Bronchial epithelial cell (primary cell): ENCODE measurements around the gene TXN2. TPM values are rescaled to one million over a fixed set of nuclear protein-coding genes. Genes with fewer than 3 reads are reported as not detected.
"Not testable (repeated sequence)": the region's sequence is repeated elsewhere in the genome, so short reads cannot be mapped to it uniquely, and the experiment has no call there.

ENCODE experiments used
- DNase-seq: peaks from one replicate; pipeline ENCODE4 v3.0.0-alpha.2; 2010; ENCODE audit warnings: low read depth
- FAIRE-seq: peaks from 2 replicates; lab custom pipeline; 2011; peaks lifted over from hg19 to GRCh38; lab: Jason Lieb, UNC
- H3K27me3 ChIP-seq: 2 replicates; pipeline ENCODE4 v1.5.1; 2011; ENCODE audit warnings: low read length; ENCODE audit not compliant: control insufficient read depth, insufficient read depth
- H3K36me3 ChIP-seq: 2 replicates; pipeline ENCODE4 v1.5.1; 2011; ENCODE audit warnings: low read length; ENCODE audit not compliant: control insufficient read depth, insufficient read depth
- H3K4me3 ChIP-seq: 2 replicates; pipeline ENCODE4 v1.5.1; 2011; ENCODE audit warnings: mild to moderate bottlenecking, low read depth, low read length, control low read depth
- CTCF ChIP-seq: IDR thresholded peaks from 2 replicates; pipeline ENCODE4 v1.5.1; 2011; ENCODE audit warnings: mild to moderate bottlenecking, moderate library complexity, low read length, control low read depth, inconsistent platforms; ENCODE audit not compliant: insufficient read depth, severe bottlenecking
- total RNA-seq: library from RNA; depleted of rRNA; stranded (reverse); fragments of >200 nt; gene quantifications from 2 replicates; pipeline ENCODE4 v1.2.1, GENCODE V29; 2014

The TXN2 gene
- total RNA-seq = 17.9 and 18.1 TPM in 2 replicates

DNA sequence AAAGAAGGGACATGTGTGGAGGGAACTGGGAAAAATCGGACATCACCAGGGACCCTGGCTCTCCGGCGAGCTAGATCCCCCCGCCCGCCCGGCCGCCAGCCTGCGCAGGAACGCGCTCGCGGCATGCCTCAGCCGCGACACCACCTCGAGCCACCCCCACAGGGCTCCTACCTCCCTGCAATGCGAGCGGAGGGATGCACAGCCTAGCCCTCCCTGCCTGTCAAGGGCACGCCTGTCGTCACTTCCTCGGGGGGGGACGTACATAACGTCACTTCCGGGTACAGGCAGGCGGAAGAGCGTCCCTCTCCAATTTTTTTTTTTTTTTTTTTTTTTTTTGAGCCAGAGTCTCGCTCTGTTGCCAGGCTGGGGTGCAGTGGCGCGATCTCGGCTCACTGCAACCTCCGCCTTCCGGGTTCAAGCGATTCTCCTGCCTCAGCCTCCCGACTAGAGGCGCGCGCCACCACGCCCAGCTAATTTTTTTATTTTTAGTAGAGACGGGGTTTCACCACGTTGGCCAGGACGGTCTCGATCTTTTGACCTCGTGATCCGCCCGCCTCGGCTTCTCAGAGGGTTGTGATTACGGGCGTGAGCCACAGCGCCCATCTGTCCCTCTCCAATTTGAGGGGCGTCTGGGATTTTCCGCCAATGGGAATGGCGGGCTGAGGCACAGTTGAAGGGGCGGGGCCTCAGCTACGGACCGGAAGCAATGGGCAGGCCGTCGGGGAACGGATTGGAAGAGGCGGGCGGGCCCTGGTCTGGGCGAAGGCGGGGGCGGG lies at the start of gene TXN2:
TSS of gene TXN2 (minus strand) at position 248 of the 776 bp plus-strand sequence. CDS start 803 bp downstream, outside the sequence.
- TF ChIP-seq CTCF = no peak
- H3K4me3 ChIP-seq = peak within 1 kb of the TSS; percentile 78
- DNase-seq (peak; percentile 89), FAIRE-seq (no peak)
- peaks cover 13% of the 10 kb centered on the region for H3K36me3 ChIP-seq
- H3K27me3 ChIP-seq = no peaks in the 10 kb centered on the region

GRCh38 chr22:36528795-36529751 lies 47.6 kb upstream of the TXN2 start, which contains the start of gene EIF3D:
TSS of gene EIF3D (minus strand) at chr22:36529166. CDS start at chr22:36526121, 3,045 bp downstream.
- DNase-seq (peak; percentile 99), FAIRE-seq (no peak)
- no peak for TF ChIP-seq CTCF
- Histone ChIP-seq H3K27me3 (no peaks in the 10 kb centered on the region), H3K36me3 (peaks cover 24% of the 10 kb centered on the region), H3K4me3 (peak within 1 kb of the TSS; percentile 79)

- no peak for TF ChIP-seq CTCF
Measured at GRCh38 chr22:36528341-36528740, 46.9 kb upstream of the TXN2 start.

GRCh38 chr22:36522662-36523061 lies 41.2 kb upstream of the TXN2 start:
- no peak for DNase-seq
- peaks cover 59% of the 10 kb centered on the region for H3K36me3 ChIP-seq
- TF ChIP-seq CTCF = no peak
- H3K27me3 ChIP-seq = no peaks in the 10 kb centered on the region
- no peak for FAIRE-seq
- H3K4me3 ChIP-seq = no peak overlapping the region

More at GRCh38 chr22:36528341-36528740, 46.9 kb upstream of the TXN2 start:
- DNase-seq (no peak), FAIRE-seq (no peak)
- no peaks in the 10 kb centered on the region for H3K27me3 ChIP-seq
- peak overlapping the region; percentile 79 for H3K4me3 ChIP-seq
- H3K36me3 ChIP-seq = peaks cover 30% of the 10 kb centered on the region

- Histone ChIP-seq H3K4me3 (no peak overlapping the region), H3K27me3 (no peaks in the 10 kb centered on the region), H3K36me3 (peaks cover 59% of the 10 kb centered on the region)
- no peak for FAIRE-seq
- DNase-seq = no peak
- TF ChIP-seq CTCF = no peak
Measured at GRCh38 chr22:36520423-36520822, 39.0 kb upstream of the TXN2 start.

DNA sequence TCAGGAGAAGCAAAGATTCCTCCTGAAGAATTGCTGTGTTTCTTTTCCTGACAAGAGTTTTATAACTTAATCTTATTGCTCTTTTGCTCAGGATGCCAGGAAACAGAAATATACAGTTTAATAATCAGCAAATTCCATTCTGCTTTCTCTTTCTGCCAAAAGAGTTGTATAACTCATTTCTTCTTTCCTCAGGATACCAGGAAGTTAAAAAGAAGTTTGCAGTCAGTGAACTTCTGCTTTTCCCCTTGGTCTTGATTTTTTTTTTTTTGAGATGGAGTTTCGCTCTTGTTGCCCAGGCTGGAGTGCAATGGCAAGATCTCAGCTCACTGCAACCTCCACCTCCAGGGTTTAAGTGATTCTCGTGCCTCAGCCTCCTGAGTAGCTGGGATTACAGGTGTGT lies 38.5 kb upstream of the TXN2 start:
- not testable (repeated sequence) for DNase-seq, FAIRE-seq, H3K4me3 ChIP-seq, H3K27me3 ChIP-seq
- H3K36me3 ChIP-seq = peaks cover 55% of the 10 kb centered on the region
